ENCODE data around the gene SEPTIN7. TPM values are rescaled to one million over a fixed set of nuclear protein-coding genes. Genes with fewer than 3 reads are reported as not detected.
"Not testable (repeated sequence)": the region's sequence is repeated elsewhere in the genome, so short reads cannot be mapped to it uniquely, and the experiment has no call there.

SEPTIN7 gene
- total RNA-seq, result 100 to 1,000 TPM; 142 to 522 (median 198) TPM

DNA sequence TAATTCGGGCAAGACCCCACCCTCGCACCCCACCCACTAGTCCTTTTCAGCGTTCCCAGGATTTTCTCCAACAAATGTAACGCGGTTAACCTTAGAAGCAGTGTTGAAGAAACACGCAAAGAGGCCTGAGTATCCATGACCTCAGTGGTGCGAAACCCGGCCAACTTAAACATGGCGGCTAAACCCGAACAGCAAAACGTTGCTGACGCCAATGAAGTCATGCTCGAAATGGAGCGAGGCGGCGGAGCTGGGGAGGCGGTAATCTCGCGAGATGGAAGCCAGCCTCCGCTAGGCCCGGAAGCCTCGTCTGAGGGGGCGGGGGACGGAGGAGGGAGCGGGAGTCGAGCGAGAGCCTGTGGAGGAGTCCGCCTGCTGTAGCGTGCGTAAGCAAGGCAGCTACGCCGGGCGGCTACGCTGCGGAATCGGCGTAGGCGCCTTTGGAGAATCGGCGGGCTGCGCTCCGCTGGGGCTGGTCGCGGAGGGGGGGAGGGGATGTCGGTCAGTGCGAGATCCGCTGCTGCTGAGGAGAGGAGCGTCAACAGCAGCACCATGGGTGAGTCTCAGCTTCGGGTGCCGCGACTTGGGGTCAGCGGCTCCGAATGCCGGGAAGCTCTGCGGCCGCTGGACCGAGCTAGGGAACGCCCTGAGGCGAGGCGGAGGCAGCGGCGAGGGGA lies at the start of gene SEPTIN7:
Gene SEPTIN7, plus strand, starts transcription at position 340 of the 674 bp plus-strand sequence. Its CDS starts 153 bp downstream, at position 493.
- peak within 1 kb of the TSS; percentile 64 to 92 (median 90) for H3K4me3 ChIP-seq (replicated peaks in 1 of 3)
- DNase-seq, result peak; percentile 99
- peaks cover 15 to 19% of the 10 kb centered on the region in 2 donors for H3K4me1 ChIP-seq
- peak; percentile 62 to 93 for TF ChIP-seq POLR2A (IDR thresholded peaks at IDR 0.05)
- TF ChIP-seq, protein P1, sequence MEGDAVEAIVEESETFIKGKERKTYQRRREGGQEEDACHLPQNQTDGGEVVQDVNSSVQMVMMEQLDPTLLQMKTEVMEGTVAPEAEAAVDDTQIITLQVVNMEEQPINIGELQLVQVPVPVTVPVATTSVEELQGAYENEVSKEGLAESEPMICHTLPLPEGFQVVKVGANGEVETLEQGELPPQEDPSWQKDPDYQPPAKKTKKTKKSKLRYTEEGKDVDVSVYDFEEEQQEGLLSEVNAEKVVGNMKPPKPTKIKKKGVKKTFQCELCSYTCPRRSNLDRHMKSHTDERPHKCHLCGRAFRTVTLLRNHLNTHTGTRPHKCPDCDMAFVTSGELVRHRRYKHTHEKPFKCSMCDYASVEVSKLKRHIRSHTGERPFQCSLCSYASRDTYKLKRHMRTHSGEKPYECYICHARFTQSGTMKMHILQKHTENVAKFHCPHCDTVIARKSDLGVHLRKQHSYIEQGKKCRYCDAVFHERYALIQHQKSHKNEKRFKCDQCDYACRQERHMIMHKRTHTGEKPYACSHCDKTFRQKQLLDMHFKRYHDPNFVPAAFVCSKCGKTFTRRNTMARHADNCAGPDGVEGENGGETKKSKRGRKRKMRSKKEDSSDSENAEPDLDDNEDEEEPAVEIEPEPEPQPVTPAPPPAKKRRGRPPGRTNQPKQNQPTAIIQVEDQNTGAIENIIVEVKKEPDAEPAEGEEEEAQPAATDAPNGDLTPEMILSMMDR (IDR thresholded peaks at IDR 0.05), result no peak
- H3K27ac ChIP-seq, result peak within 1 kb of the TSS; percentile 96 to 98 (median 98)
- intact Hi-C loops (cut with DNase I), result loop anchor here (10.0 kb wide), 1 partner anchor 104 kb away; no protein-coding TSS in a partner anchor
- H3K36me3 ChIP-seq, result no peaks in the 10 kb centered on the region
- no peaks in the 10 kb centered on the region for H3K9me3 ChIP-seq
- H3K27me3 ChIP-seq, result no peaks in the 10 kb centered on the region
- WGBS, 2 donors, result 0% methylated on average over 39 to 44 of the region's 62 CpGs

- H3K36me3 ChIP-seq, result no peaks in the 10 kb centered on the region
- H3K27ac ChIP-seq, result no peak overlapping the region
- 81 to 86% methylated on average over 2 of the region's 2 CpGs for WGBS, 2 donors
- intact Hi-C loops (cut with DNase I), result no loop called here
- no peak for TF ChIP-seq POLR2A (IDR thresholded peaks at IDR 0.05)
- TF ChIP-seq, protein P1 (IDR thresholded peaks at IDR 0.05), result no peak
- H3K4me1 ChIP-seq, result no peaks in the 10 kb centered on the region
- H3K27me3 ChIP-seq, result no peaks in the 10 kb centered on the region
- H3K9me3 ChIP-seq, result no peaks in the 10 kb centered on the region
- H3K4me3 ChIP-seq (replicated peaks in 1 of 3), result no peak overlapping the region
- no peak for DNase-seq
These were observed 48.1 kb upstream of the SEPTIN7 start for GRCh38 chr7:35752742-35753141.

GRCh38 chr7:35753761-35754603 lies 46.9 kb upstream of the SEPTIN7 start:
- 73 to 79% methylated on average over 7 of the region's 7 CpGs for WGBS, 2 donors
- H3K36me3 ChIP-seq, result no peaks in the 10 kb centered on the region
- no peak for TF ChIP-seq POLR2A (IDR thresholded peaks at IDR 0.05)
- TF ChIP-seq, protein P1 (IDR thresholded peaks at IDR 0.05), result no peak
- H3K4me1 ChIP-seq, result no peaks in the 10 kb centered on the region
- H3K9me3 ChIP-seq, result no peaks in the 10 kb centered on the region
- H3K27ac ChIP-seq, result no peak overlapping the region
- H3K4me3 ChIP-seq (replicated peaks in 1 of 3), result no peak overlapping the region
- H3K27me3 ChIP-seq, result no peaks in the 10 kb centered on the region
- intact Hi-C loops (cut with DNase I), result no loop called here
- DNase-seq, result no peak

- Histone ChIP-seq H3K27ac (no peak overlapping the region), H3K4me3 (replicated peaks in 1 of 3) (no peak overlapping the region), H3K9me3 (no peaks in the 10 kb centered on the region), H3K4me1 (no peaks in the 10 kb centered on the region), H3K36me3 (no peaks in the 10 kb centered on the region), H3K27me3 (no peaks in the 10 kb centered on the region)
- intact Hi-C loops (cut with DNase I), result no loop called here
- TF ChIP-seq, protein P1 (IDR thresholded peaks at IDR 0.05), result no peak
- no peak for TF ChIP-seq POLR2A (IDR thresholded peaks at IDR 0.05)
- DNase-seq, result no peak
- 80 to 91% methylated on average over 1 of the region's 1 CpG for WGBS, 2 donors
These were observed 46.1 kb upstream of the SEPTIN7 start for GRCh38 chr7:35754741-35755140.

DNA sequence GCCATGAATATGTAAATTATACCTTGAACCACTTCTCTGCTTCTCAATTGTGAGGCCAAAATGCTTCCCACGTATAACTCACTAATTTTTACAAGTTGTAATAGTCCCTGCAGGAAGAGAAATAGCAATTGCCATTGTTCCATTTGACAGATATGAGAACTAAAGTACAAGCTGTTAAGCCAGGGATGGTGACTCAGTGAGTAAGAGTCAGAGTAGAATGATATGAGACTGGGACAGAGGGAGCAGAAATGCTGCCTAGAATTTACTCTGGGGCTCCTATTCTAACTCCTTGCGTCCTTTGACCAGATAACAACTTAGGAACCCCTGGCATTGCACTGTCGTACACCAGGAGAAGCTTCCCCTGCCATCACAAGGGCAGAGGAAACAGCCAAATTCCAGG lies 45.1 kb upstream of the SEPTIN7 start:
- Histone ChIP-seq H3K9me3 (no peaks in the 10 kb centered on the region), H3K4me3 (replicated peaks in 1 of 3) (no peak overlapping the region), H3K4me1 (no peaks in the 10 kb centered on the region), H3K36me3 (no peaks in the 10 kb centered on the region), H3K27me3 (no peaks in the 10 kb centered on the region), H3K27ac (no peak overlapping the region)
- no peak for TF ChIP-seq POLR2A (IDR thresholded peaks at IDR 0.05)
- TF ChIP-seq, protein P1 (IDR thresholded peaks at IDR 0.05), result no peak
- DNase-seq, result no peak
- intact Hi-C loops (cut with DNase I), result no loop called here
- 85 to 93% methylated on average over 3 of the region's 3 CpGs for WGBS, 2 donors

DNA sequence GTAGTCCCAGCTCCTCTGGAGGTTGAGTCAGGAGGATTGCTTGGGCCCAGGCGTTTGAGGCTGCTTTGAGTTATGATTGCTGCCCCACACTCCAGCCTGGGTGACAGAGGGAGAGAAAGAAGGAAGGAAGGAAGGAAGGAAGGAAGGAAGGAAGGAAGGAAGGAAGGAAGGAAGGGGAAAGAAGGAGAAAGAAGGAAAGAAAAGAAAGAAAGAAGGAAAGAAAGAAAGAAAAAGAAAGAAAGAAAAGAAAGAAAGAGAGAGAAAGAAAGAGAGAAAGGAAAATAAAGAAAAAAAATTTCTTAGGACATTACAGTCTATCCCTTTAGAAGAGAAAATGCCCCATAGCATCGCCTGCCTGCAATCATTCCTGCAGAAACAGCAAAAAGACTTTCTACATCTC lies 44.4 kb upstream of the SEPTIN7 start:
- H3K4me3 ChIP-seq (replicated peaks in 1 of 3); DNase-seq; H3K9me3 ChIP-seq; H3K4me1 ChIP-seq; H3K36me3 ChIP-seq; H3K27me3 ChIP-seq; H3K27ac ChIP-seq; intact Hi-C loops (cut with DNase I): not testable (repeated sequence)
- 89 to 98% methylated on average over 2 of the region's 2 CpGs for WGBS, 2 donors
